BLaER1 treated with 17β-estradiol and CSF1 and Interleukin-3, amounts not matched to agents 10 nM and 100 nM (cell line): ENCODE measurements around the gene USP9X.
"Not testable (repeated sequence)": the region's sequence is repeated elsewhere in the genome, so short reads cannot be mapped to it uniquely, and the experiment has no call there.

ENCODE experiments used
- H3K27ac ChIP-seq, 11 experiments: shearing (Covaris generic); formaldehyde crosslinking; 2 replicates each; pipeline ENCODE4 v1.8.1; 2022
- H3K27me3 ChIP-seq, 11 experiments: shearing (Covaris generic); formaldehyde crosslinking; 2 replicates each; pipeline ENCODE4 v1.8.1; 2022
- H3K36me3 ChIP-seq, 11 experiments: shearing (Covaris generic); formaldehyde crosslinking; 2 replicates each; pipeline ENCODE4 v1.8.1; 2022
- H3K4me1 ChIP-seq, 10 experiments: shearing (Covaris generic); formaldehyde crosslinking; 2 replicates each; pipeline ENCODE4 v1.8.1; 2022
- H3K4me2 ChIP-seq, 11 experiments: shearing (Covaris generic); formaldehyde crosslinking; 2 replicates each; pipeline ENCODE4 v1.8.1; 2022
- H3K4me3 ChIP-seq, 10 experiments: shearing (Covaris generic); formaldehyde crosslinking; 2 replicates each; pipeline ENCODE4 v1.8.1; 2022
- H3K9ac ChIP-seq, 11 experiments: shearing (Covaris generic); formaldehyde crosslinking; 2 replicates each; pipeline ENCODE4 v1.8.1; 2022
- H3K9me3 ChIP-seq, 11 experiments: shearing (Covaris generic); formaldehyde crosslinking; replicated peaks in 1 of 11; 2 replicates each; pipeline ENCODE4 v1.8.1; 2022
- H4K20me1 ChIP-seq, 11 experiments: shearing (Covaris generic); formaldehyde crosslinking; 2 replicates each; pipeline ENCODE4 v1.8.1; 2022
- Cebpa-rat ChIP-seq, 11 experiments: shearing (Covaris generic); IDR thresholded peaks; 2 replicates each; pipeline ENCODE4 v1.8.1; 2022

The USP9X gene

DNA sequence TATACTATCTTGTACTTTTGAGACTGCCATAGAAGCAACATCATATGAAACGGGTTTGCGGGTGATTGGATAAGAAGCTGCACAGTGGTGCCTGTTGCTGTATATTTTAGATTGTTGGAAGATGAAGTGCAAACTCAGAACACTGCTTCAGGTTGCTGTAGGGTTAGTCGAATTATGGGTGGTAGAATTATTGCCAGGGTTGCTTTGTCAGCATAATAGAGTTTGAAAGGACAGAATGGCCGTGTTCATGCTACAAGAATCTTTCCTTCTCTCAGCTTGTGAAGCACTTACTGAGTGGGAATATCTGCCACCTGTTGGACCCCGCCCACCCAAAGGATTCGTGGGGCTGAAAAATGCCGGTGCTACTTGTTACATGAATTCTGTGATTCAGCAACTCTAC, 115.5 kb downstream of the USP9X start:
- Histone ChIP-seq H3K9me3 (peaks cover 13 to 44% (median 29%) of the 10 kb centered on the region in 11 experiments; a peak in 20 of 22 replicates), H3K4me3 (no peak overlapping the region), H3K27me3 (no peaks in the 10 kb centered on the region), H3K36me3 (peaks cover 87 to 99% (median 94%) of the 10 kb centered on the region in 11 experiments), H3K4me1 (peaks cover 0 to 12% (median 0%) of the 10 kb centered on the region in 10 experiments; a peak in 1 of 20 replicates), H3K27ac (no peak overlapping the region), H3K4me2 (no peak overlapping the region), H3K9ac (no peak overlapping the region), H4K20me1 (peaks cover 0 to 35% (median 0%) of the 10 kb centered on the region in 11 experiments; a peak in 5 of 22 replicates)
- TF ChIP-seq Cebpa-rat (IDR thresholded peaks at IDR 0.05), result no peak

- H3K27ac ChIP-seq, result no peak overlapping the region
- no peaks in the 10 kb centered on the region for H3K27me3 ChIP-seq
- peaks cover 84 to 94% (median 92%) of the 10 kb centered on the region in 11 experiments for H3K36me3 ChIP-seq
- peak overlapping the region in 1 of 10 experiments; percentile 1; a peak in 1 of 20 replicates for H3K4me3 ChIP-seq
- no peaks in the 10 kb centered on the region for H4K20me1 ChIP-seq
- no peak overlapping the region for H3K4me2 ChIP-seq
- H3K9ac ChIP-seq, result no peak overlapping the region
- H3K9me3 ChIP-seq, result peaks cover 72 to 95% (median 84%) of the 10 kb centered on the region in 11 experiments
- no peak for TF ChIP-seq Cebpa-rat (IDR thresholded peaks at IDR 0.05)
- no peaks in the 10 kb centered on the region for H3K4me1 ChIP-seq
Measured at GRCh38 chrX:41209853-41210252, 124.6 kb downstream of the USP9X start.

DNA sequence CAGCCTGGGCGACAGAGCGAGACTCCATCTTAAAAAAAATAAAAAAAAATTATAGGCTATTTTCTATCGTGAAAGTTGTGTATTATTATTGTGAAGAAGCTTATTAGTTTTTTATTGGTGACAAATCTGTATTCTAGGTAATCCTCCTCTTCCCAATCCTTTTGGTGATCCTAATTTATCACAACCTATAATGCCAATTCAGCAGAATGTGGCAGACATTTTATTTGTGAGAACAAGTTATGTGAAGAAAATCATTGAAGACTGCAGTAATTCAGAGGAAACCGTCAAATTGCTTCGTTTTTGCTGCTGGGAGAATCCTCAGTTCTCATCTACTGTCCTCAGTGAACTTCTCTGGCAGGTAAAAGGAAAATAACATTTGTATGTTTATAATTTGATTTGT, 139.4 kb downstream of the USP9X start:
- Histone ChIP-seq H3K27ac (no peak overlapping the region), H3K4me3 (no peak overlapping the region), H4K20me1 (peaks cover 0 to 52% (median 0%) of the 10 kb centered on the region in 11 experiments; a peak in 3 of 22 replicates), H3K27me3 (no peaks in the 10 kb centered on the region), H3K9me3 (no peaks in the 10 kb centered on the region), H3K9ac (no peak overlapping the region), H3K4me1 (no peaks in the 10 kb centered on the region), H3K4me2 (no peak overlapping the region), H3K36me3 (peaks cover 79 to 100% (median 95%) of the 10 kb centered on the region in 11 experiments)
- TF ChIP-seq Cebpa-rat (IDR thresholded peaks at IDR 0.05), result no peak

GRCh38 chrX:41233988-41234387, 148.7 kb downstream of the USP9X start:
- peaks cover 45 to 58% (median 50%) of the 10 kb centered on the region in 11 experiments for H3K36me3 ChIP-seq

DNA sequence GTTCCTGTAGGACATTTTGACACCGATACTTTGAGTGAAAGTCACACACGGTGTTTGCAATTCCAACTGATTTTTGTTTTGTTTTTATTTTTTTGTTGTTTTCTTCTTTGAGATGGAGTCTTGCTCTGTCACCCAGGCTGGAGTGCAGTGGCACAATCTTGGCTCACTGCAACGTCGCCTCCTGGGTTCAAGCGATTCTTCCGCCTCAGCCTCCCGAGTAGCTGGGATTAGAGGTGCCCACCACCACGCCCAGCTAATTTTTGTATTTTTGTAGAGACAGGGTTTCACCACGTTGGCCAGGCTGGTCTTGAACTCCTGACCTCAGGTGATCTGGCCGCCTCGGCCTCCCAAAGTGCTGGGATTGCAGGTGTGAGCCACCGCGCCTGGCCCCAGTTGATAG, 149.2 kb downstream of the USP9X start:
- H3K4me2 ChIP-seq, H3K9ac ChIP-seq, H3K9me3 ChIP-seq, H3K4me3 ChIP-seq, H3K27ac ChIP-seq: not testable (repeated sequence)
- Histone ChIP-seq H3K36me3 (peaks cover 41 to 53% (median 45%) of the 10 kb centered on the region in 11 experiments), H3K27me3 (peaks cover 0 to 19% (median 0%) of the 10 kb centered on the region in 11 experiments; a peak in 2 of 22 replicates), H4K20me1 (peaks cover 0 to 89% (median 0%) of the 10 kb centered on the region in 11 experiments; a peak in 5 of 22 replicates), H3K4me1 (peaks cover 14 to 50% (median 33%) of the 10 kb centered on the region in 10 experiments)

More at GRCh38 chrX:41233988-41234387, 148.7 kb downstream of the USP9X start:
- H3K4me1 ChIP-seq, result peaks cover 14 to 46% (median 32%) of the 10 kb centered on the region in 10 experiments
- peaks cover 0 to 19% (median 0%) of the 10 kb centered on the region in 11 experiments; a peak in 2 of 22 replicates for H3K27me3 ChIP-seq
- no peaks in the 10 kb centered on the region for H3K9me3 ChIP-seq
- no peak for TF ChIP-seq Cebpa-rat (IDR thresholded peaks at IDR 0.05)
- peaks cover 0 to 88% (median 0%) of the 10 kb centered on the region in 11 experiments; a peak in 5 of 22 replicates for H4K20me1 ChIP-seq
- no peak overlapping the region for H3K4me2 ChIP-seq
- no peak overlapping the region for H3K27ac ChIP-seq
- H3K9ac ChIP-seq, result no peak overlapping the region
- no peak overlapping the region for H3K4me3 ChIP-seq

DNA sequence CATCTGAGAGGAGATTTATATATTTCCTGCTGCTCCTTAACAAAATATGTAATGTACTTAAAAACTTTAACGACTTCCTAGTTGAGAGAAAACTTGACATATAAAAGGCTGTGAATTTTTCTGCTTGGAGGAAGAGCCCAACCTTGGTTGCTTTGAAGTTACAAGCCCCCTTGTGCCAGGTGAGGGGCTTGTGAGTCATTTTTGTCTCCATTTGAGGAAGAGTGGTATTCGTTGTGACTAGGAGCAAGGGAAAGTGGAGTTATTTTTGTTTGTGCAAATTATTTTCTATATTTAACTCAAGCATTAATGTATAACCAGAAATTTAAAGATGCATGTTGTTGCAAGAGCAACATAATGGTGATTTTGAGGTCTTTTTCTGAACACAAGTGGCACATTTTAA, 149.7 kb downstream of the USP9X start:
- Histone ChIP-seq H3K9ac (no peak overlapping the region), H3K4me3 (no peak overlapping the region), H3K9me3 (no peaks in the 10 kb centered on the region), H3K27ac (no peak overlapping the region), H3K27me3 (peaks cover 0 to 19% (median 0%) of the 10 kb centered on the region in 11 experiments; a peak in 2 of 22 replicates), H3K4me2 (peak overlapping the region in 1 of 11 experiments; percentile 2; a peak in 1 of 22 replicates), H4K20me1 (peaks cover 0 to 89% (median 0%) of the 10 kb centered on the region in 11 experiments; a peak in 5 of 22 replicates), H3K4me1 (peaks cover 14 to 55% (median 35%) of the 10 kb centered on the region in 10 experiments), H3K36me3 (peaks cover 36 to 48% (median 40%) of the 10 kb centered on the region in 11 experiments)
- TF ChIP-seq Cebpa-rat (IDR thresholded peaks at IDR 0.05), result no peak

DNA sequence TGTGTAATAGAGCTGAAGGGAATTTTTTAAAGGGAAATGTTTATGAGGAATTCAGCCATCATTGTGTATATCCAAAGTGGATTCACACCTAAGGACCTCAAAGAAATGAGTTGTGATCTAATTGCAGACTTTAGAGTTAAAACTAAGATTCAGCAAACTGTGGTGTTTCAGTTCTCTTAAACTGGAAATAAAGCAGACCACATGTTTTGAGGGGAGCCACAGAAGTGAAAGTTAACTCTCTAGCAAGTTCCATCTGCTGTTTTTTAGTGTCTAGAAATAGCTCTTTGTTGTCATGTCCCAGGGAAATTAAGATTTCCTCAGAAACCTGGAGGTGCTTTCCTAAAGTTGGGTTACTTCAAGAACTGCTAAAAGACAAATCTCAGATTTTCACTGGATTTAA, 151.4 kb downstream of the USP9X start:
- H3K4me3 ChIP-seq, result no peak overlapping the region
- peaks cover 21 to 32% (median 23%) of the 10 kb centered on the region in 11 experiments for H3K36me3 ChIP-seq
- no peak for TF ChIP-seq Cebpa-rat (IDR thresholded peaks at IDR 0.05)
- peak overlapping the region in 9 of 11 experiments; percentile 9 to 75 (median 44); a peak in 14 of 22 replicates for H3K4me2 ChIP-seq
- H3K4me1 ChIP-seq, result peaks cover 14 to 66% (median 40%) of the 10 kb centered on the region in 10 experiments
- no peaks in the 10 kb centered on the region for H3K9me3 ChIP-seq
- H4K20me1 ChIP-seq, result peaks cover 0 to 74% (median 0%) of the 10 kb centered on the region in 11 experiments; a peak in 4 of 22 replicates
- H3K27me3 ChIP-seq, result peaks cover 0 to 19% (median 0%) of the 10 kb centered on the region in 11 experiments; a peak in 2 of 22 replicates
- peak overlapping the region in 5 of 11 experiments; percentile 9 to 39 (median 34); a peak in 5 of 22 replicates for H3K27ac ChIP-seq
- no peak overlapping the region; a peak in 2 of 22 replicates for H3K9ac ChIP-seq

- Histone ChIP-seq H3K4me3 (no peak overlapping the region), H3K4me1 (peaks cover 14 to 57% (median 40%) of the 10 kb centered on the region in 10 experiments), H3K9me3 (no peaks in the 10 kb centered on the region), H3K4me2 (peak overlapping the region in 5 of 11 experiments; percentile 30 to 68 (median 45); a peak in 10 of 22 replicates), H3K36me3 (no peaks in the 10 kb centered on the region), H3K9ac (no peak overlapping the region), H4K20me1 (peaks cover 0 to 35% (median 0%) of the 10 kb centered on the region in 11 experiments; a peak in 4 of 22 replicates), H3K27ac (peak overlapping the region in 4 of 11 experiments; percentile 4 to 43 (median 14); a peak in 5 of 22 replicates), H3K27me3 (peaks cover 0 to 6% (median 0%) of the 10 kb centered on the region in 11 experiments; a peak in 2 of 22 replicates)
- TF ChIP-seq Cebpa-rat (IDR thresholded peaks at IDR 0.05), result no peak
Measured at GRCh38 chrX:41240509-41240908, 155.3 kb downstream of the USP9X start.

DNA sequence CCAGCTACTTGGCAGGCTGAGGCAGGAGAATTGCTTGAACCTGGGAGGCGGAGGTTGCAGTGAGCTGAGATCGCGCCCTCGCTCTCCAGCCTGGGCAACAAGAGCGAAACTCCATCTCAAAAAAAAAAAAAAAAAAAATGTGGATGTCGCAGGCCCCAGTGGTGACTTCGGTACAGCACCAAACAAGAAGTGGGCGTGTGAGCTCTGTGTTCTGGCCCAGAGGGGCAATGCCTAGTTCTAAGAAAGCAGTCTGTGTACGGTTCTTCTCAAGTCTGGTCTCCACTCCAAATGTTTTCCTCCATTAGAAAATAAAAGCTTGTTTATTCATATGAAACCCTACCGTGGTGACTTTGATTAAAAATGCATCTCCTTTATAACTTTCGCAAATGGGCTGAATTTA, 156.7 kb downstream of the USP9X start:
- no peaks in the 10 kb centered on the region for H3K36me3 ChIP-seq
- no peak overlapping the region for H3K4me2 ChIP-seq
- no peaks in the 10 kb centered on the region for H3K9me3 ChIP-seq
- H3K4me3 ChIP-seq, result no peak overlapping the region
- H3K4me1 ChIP-seq, result peaks cover 2 to 43% (median 27%) of the 10 kb centered on the region in 10 experiments; a peak in 17 of 20 replicates
- H3K27me3 ChIP-seq, result no peaks in the 10 kb centered on the region; a peak in 1 of 22 replicates
- peaks cover 0 to 21% (median 0%) of the 10 kb centered on the region in 11 experiments; a peak in 2 of 22 replicates for H4K20me1 ChIP-seq
- no peak overlapping the region for H3K27ac ChIP-seq
- no peak for TF ChIP-seq Cebpa-rat (IDR thresholded peaks at IDR 0.05)
- no peak overlapping the region for H3K9ac ChIP-seq
